Measurements from ENCODE around the gene SMG6.
"Not testable (repeated sequence)": the region's sequence is repeated elsewhere in the genome, so short reads cannot be mapped to it uniquely, and the experiment has no call there.

SMG6 gene

DNA sequence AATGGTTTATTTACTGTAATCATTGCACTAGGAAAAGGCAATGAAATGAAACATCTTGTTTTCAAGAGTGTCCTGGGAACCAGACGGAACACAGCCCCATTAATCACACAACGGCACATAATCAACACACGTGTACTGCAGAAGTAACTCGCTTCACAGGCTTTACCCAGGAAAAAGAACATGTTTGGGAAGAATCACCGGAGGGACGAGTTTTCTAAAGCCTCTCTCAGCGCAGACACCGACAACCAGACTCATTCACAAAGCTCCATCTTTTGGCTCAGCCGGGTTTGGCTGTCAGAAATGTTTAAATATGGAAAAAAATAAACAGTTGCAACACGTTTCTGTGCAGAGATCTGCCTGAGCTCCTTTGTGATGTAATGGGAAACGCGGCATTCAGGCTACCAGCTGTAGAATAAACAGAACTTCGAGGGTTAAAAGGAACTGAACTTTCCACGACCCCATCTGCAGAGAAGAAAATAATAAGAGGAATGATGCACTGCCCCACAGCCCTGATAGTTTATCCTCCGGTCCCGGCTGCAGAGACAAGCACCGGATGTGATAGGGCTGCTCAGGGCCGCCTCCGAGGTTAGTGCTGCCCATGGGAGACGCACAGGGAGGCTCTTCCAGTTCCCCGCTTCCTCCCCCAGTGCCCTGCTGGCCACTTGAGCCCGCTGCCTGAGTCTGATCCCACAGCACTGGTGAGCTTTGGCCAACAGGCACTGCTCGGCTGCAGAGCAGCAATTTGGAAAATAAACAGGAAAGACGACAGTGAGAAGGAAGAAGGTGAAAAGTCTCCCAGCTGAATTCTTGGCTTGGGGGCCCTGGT is 128.9 kb downstream of the SMG6 start:
- DNase-seq, result no peak

DNA sequence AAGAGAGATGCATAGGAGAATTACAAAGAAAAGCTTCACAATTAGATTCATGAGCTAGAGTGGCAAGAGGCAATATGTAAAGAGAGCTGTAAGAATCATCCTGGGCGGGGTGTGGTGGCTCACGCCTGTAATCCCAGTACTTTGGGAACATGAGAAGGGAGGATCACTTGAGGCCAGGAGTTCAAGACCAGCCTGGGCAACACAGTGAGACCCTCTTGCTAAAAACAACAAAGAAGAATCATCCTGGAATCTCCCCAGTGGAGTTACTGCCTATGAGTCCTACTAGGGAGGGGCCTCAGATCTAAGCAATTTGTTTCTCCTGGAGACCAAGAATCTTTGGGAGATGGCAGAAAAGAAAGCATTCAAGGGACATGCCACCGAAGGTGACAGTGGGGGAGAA is 129.6 kb downstream of the SMG6 start:
- no peak for DNase-seq

GRCh38 chr17:2172999-2173398 is 130.6 kb downstream of the SMG6 start:
- no peak for DNase-seq

- no peak for DNase-seq
Measured at GRCh38 chr17:2172077-2172851, 131.3 kb downstream of the SMG6 start.

- DNase-seq, result no peak
Measured at GRCh38 chr17:2171702-2172076, 131.9 kb downstream of the SMG6 start.

GRCh38 chr17:2170023-2170422 is 133.6 kb downstream of the SMG6 start:
- peak; percentile 12 for DNase-seq

DNA sequence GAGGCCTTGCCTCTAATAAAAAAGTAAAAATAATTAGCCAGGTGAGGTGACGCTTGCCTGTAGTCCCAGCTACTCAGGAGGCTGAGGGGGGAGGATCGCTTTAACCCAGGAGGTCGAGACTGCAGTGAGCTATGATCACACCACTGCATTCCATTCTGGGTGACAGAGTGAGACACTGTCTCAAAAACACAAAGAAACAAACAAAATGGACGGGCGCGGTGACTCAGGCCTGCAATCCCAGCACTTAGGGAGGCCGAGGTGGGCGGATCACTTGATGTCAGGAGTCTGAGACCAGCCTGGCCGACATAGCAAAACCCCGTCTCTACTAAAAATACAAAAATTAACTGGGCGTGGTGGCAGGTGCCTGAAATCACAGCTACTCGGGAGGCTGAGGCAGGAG is 137.9 kb downstream of the SMG6 start:
- DNase-seq, result not testable (repeated sequence)

GRCh38 chr17:2158396-2158780 is 145.2 kb downstream of the SMG6 start:
- DNase-seq, result no peak

- DNase-seq, result no peak
Measured at GRCh38 chr17:2157675-2158395, 145.8 kb downstream of the SMG6 start.

- no peak for DNase-seq
Measured at GRCh38 chr17:2157081-2157480, 146.5 kb downstream of the SMG6 start.

- DNase-seq, result no peak
Measured at GRCh38 chr17:2156666-2157065, 146.9 kb downstream of the SMG6 start.

DNA sequence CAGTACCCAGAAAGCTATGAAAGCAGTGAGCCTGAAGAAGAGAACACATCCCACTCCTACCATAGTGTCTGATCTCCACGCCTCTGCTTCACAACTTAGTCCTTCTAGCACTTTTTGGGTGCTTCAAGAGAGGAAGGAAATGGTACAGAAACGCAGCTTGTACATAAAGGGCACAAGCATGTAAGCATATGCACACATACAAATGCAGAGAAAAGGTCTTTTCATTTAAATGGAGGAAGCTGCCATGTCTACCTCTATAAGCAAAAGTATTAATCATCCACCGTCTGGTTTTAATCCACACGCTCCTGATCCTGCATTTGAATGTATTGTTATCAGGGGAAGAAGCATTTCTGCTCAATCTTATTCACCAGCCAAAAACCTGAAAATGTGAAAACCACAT is 148.0 kb downstream of the SMG6 start:
- DNase-seq, result no peak

DNA sequence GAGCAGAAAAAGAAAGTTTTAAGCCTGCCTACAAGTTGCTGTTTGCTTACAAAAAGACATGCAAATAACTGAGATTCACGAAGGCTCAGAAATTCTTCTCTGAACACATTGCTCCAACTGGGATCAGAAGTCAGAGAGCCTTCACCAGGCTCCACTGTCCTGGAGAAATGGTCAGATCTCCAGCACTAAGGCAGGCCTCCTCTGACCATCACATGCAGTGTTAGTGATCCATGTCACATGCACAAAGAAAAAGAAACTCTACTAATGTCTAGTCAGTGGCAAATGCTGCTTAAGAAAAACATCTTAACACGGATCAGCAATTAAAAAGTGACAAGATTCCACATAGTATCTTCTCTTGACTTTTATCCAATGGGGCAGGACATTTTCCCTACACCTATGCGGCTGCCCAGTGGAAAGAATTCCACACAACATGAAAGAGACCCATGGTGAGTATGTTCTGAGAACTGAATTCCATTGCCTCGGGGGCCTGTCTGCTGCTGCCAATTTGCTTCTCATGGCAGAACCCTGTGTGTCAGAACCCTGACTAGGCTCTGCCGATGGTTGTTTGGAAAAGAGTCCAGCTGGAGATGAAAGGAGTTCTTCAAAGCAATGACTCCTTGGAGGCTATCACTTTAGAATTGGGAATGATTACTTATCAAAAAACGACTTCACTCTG is 152.1 kb downstream of the SMG6 start:
- no peak for DNase-seq

GRCh38 chr17:2150806-2151205 is 152.8 kb downstream of the SMG6 start:
- no peak for DNase-seq

- DNase-seq, result no peak
Measured at GRCh38 chr17:2149934-2150333, 153.7 kb downstream of the SMG6 start.

DNA sequence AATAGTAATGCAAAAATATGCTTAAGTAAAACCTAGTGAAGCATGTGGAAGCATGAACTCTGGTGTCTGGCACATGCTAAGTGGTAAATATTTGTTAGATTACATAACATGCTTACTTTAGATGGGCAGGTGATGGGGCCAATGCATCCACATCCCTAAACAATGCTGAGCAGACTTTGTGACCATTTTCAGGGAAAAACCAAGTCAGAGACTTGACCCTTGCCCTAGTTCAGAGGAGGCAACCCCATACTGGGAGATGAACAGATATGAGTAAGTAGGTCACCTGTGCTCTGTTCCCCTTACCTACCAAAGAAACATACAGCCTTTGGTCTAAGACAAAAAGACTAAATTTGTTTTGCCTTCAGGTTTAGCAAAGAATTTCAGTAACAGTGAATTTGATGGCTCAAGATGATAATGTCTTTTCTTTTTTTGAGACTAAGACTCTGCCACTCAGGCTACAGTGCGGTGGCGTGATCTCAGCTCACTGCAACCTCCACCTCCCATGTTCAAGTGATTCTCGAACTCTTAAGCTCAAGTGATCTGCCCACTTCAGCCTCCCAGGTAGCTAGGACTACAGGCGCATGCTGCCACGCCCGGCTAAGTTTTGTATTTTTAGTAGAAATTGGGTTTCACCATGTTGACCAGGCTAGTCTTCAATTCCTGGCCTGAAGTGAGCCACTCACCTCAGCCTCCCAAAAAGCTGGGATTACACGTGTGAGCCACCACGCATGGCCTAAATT is 157.3 kb downstream of the SMG6 start:
- no peak for DNase-seq

GRCh38 chr17:2144701-2145100 is 158.9 kb downstream of the SMG6 start:
- DNase-seq, result no peak

DNA sequence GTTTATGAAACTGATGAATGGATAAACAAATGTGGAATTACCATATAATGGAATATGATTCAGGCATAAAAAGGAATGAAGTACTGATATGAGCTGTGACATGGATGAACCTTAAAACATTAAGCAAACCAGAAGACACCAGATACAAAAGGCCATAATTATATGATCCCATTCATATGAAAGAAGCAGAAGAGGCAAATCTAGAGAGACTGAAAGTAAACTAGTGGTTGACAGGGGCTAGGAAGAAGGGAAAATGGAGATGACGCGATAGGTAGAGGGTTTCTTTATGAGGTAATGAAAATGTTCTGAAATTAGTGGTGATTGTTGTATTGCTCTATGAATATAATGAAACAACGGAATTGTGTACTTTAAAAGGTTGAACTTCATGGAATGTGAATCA is 160.3 kb downstream of the SMG6 start:
- no peak for DNase-seq

- not testable (repeated sequence) for DNase-seq
Measured at GRCh38 chr17:2142682-2143081, 160.9 kb downstream of the SMG6 start.

DNA sequence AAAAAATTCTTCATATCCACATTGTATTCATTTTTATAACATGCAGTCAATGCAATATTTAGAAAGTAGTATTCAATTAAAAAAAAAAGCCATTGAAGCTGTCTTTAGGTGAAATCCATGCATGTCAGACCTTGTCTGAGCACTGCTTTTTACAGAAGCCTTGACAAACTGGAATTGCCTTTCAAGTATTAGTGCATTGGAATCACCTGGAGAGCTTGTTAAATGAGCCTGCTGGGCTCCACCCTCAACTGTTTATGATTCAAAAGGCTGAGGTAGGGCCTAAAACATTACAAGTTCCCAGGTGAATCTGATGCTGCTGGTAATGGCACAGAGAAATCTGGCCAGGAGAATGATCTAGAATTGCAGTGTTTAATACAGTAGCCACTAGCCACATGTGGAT is 162.9 kb downstream of the SMG6 start:
- no peak for DNase-seq

DNA sequence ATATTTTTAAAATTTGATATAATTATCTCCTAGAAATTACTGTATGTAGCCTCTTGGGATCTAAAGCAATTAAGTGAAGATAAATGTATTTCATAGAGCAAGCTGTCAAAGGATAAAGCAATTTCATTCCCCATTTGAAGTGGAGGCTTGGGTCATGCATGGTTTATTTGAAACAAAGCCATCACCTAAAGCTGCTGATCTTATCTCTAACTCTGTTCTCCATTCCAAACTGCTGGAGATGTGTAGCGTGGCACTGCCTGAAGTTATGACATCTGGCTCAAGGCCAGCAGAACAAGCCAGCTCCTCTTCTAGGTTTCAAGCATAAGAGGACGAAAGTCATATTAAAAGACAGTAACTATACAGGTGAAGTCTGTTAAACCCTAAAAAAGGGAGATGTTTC is 164.8 kb downstream of the SMG6 start:
- DNase-seq, result no peak

GRCh38 chr17:2138318-2138717 is 165.3 kb downstream of the SMG6 start:
- DNase-seq, result no peak
